ENCODE results near the gene ARFGEF2.

GRCh38 chr20:48899881-48900280 lies 21.6 kb upstream of the ARFGEF2 start:
- TF ChIP-seq POLR2A (IDR thresholded peaks at IDR 0.05) (no peak), CTCF (IDR thresholded peaks at IDR 0.05) (no peak)
